Ascending aorta (tissue), 2 donors: ENCODE results near the gene ERICH3. TPM values are rescaled to one million over a fixed set of nuclear protein-coding genes. Genes with fewer than 3 reads are reported as not detected.

Experiments
- DNase-seq, 2 donors: peaks; one replicate each; pipeline ENCODE4 v3.0.0-alpha.2; 2019; ENCODE audit warnings: low spot score in 2 of 2
- H3K27ac ChIP-seq, 2 donors: fragments of 200-600 bp; sonication (generic); one replicate each; pipeline ENCODE4 v1.5.1; 2016 to 2017; ENCODE audit warnings: mild to moderate bottlenecking in 1 of 2
- H3K27me3 ChIP-seq: fragments of 200-600 bp; sonication (generic); one replicate; pipeline ENCODE4 v1.5.1; 2017
- H3K36me3 ChIP-seq, 2 donors: fragments of 200-600 bp; sonication (generic); one replicate each; pipeline ENCODE4 v1.5.1; 2016
- H3K4me1 ChIP-seq, 2 donors: fragments of 200-600 bp; sonication (generic); one replicate each; pipeline ENCODE4 v1.5.1; 2016 to 2017; ENCODE audit warnings: mild to moderate bottlenecking in 1 of 2
- H3K4me3 ChIP-seq, 2 donors: fragments of 200-600 bp; sonication (generic); one replicate each; pipeline ENCODE4 v1.5.1; 2016 to 2017; ENCODE audit warnings: mild to moderate bottlenecking in 1 of 2
- H3K9me3 ChIP-seq, 2 donors: fragments of 200-600 bp; sonication (generic); one replicate each; pipeline ENCODE4 v1.5.1; 2016
- CTCF ChIP-seq, 3 experiments: fragments of 200-600 bp in 2 of 3; fragments of 450-650 bp in 1 of 3; sonication (generic) in 2 of 3; IDR thresholded peaks; one replicate each; pipeline ENCODE4 v1.5.1; 2016 to 2019; ENCODE audit warnings: antibody characterized with exemption in 3 of 3, mild to moderate bottlenecking in 1 of 3, moderate library complexity in 1 of 3
- intact Hi-C: fragments of 100-400 bp; cut with DNase I; formaldehyde crosslinking; loops from one replicate; pipeline ENCODE4 v1.15.1; 2023
- total RNA-seq: library from RNA; depleted of rRNA; stranded (reverse); fragments of >200 nt; gene quantifications from one replicate; pipeline ENCODE4 v1.1.0, GENCODE V29; 2016

The ERICH3 gene
- total RNA-seq, 1 donor from 2014 or later, result not detected

DNA sequence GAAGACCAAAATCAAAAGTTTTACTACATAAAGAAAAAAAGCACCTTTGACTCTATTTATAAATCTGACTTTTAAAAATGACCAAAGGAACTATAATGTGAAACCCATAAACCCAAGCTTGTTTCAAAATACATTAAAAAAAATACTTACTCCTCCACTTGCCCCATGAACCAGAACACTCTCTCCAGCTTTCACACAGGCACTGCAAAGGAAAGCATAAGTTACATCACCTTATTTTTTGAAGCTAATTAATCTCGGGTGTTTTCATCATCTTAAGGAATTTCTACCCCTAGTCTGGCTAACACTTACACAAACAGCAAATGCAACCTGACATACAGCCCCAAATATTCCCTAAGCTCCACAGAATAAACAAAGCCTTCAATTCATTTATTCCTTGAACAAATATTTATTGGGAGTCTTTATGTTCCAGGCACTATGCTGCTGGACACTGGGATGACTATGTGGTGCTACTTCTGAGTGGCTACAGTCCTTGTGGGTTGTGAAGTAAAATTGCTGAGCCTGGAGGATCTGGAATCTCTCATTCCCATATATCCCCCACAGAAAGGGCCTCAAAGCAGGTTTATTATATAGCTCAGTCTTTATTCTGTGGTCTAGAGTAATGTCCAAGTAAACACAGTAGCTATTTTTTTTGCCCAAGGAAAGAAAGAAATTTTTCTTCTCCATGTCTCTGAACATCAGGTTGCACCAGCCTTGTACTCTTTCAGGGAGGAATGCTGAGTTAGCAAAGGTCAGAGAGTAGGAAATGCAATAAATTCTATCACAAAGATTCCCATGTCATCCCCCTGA lies 41.0 kb upstream of the ERICH3 start:
- Histone ChIP-seq H3K4me3 (no peak overlapping the region), H3K36me3 (peaks cover 49 to 71% of the 10 kb centered on the region in 2 donors), H3K4me1 (no peaks in the 10 kb centered on the region), H3K27me3 (no peaks in the 10 kb centered on the region), H3K27ac (no peak overlapping the region), H3K9me3 (no peaks in the 10 kb centered on the region)
- DNase-seq, result no peak
- TF ChIP-seq CTCF (IDR thresholded peaks at IDR 0.05), result no peak
- intact Hi-C loops, result no loop called here

GRCh38 chr1:74713849-74714248 lies 40.3 kb upstream of the ERICH3 start:
- Histone ChIP-seq H3K27ac (no peak overlapping the region), H3K4me3 (no peak overlapping the region), H3K4me1 (no peaks in the 10 kb centered on the region), H3K36me3 (peaks cover 48 to 74% of the 10 kb centered on the region in 2 donors), H3K9me3 (no peaks in the 10 kb centered on the region), H3K27me3 (no peaks in the 10 kb centered on the region)
- no peak for TF ChIP-seq CTCF (IDR thresholded peaks at IDR 0.05)
- intact Hi-C loops, result no loop called here
- no peak for DNase-seq

DNA sequence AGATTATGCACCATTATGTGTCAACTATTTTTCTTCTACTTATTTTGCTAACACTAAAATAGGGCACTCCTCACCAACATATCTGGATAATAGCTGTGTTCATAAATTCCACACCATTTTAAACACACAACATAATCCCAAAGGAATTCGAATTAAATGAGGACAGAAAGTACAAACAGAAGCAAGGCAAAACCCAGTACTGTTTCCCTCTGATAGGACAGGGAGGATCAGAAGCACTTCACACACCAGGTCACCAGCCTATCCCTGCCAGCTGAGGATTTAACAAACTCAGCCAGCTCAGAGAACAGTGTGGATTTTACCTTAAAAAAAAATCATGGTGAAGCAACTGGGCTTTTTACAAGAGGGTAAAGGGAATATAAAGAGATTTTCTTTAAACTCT lies 39.3 kb upstream of the ERICH3 start:
- intact Hi-C loops, result no loop called here
- Histone ChIP-seq H3K4me3 (no peak overlapping the region), H3K4me1 (no peaks in the 10 kb centered on the region), H3K27ac (no peak overlapping the region), H3K9me3 (no peaks in the 10 kb centered on the region), H3K36me3 (peaks cover 52 to 74% of the 10 kb centered on the region in 2 donors), H3K27me3 (no peaks in the 10 kb centered on the region)
- no peak for TF ChIP-seq CTCF (IDR thresholded peaks at IDR 0.05)
- no peak for DNase-seq

DNA sequence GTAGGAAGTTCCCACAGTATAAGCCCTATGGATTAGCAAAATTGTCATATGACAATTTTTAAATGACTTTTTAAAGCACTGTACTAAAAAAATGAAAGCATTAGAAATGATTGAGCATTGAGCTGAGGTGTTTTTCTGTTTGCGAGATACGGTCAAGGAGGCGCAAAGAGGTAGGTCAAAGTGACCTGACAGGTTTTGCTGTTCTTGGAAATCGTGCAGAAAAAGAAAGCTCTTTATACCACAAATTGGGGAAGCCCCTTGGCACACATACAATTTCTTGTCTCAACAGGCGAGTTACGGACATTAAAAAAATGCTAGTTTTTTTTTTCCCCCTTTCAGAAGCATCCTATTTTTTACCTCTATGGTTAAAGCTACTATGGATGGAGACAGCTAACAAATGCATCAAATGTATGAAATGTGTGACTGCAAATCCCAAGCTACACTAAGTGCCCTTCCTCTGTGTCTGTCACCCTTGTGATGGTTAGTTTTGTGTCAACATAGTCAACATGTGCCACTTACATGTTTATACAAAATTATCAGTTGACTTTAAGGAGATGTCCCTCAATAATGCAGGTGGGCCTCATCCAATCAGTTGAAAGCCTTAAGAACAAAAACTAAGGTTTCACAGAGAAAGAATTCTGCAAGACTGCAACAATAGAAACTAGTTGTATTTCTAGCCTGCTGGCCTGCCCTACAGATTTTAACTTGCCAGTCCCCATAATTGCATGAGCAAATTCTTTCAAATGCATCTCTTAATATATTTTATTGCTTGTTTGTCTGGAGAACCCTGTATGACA lies 30.0 kb upstream of the ERICH3 start:
- H3K4me1 ChIP-seq, result no peaks in the 10 kb centered on the region
- no peaks in the 10 kb centered on the region for H3K9me3 ChIP-seq
- DNase-seq, result no peak
- TF ChIP-seq CTCF (IDR thresholded peaks at IDR 0.05), result no peak
- no peaks in the 10 kb centered on the region for H3K27me3 ChIP-seq
- peaks cover 34 to 60% of the 10 kb centered on the region in 2 donors for H3K36me3 ChIP-seq
- H3K4me3 ChIP-seq, result no peak overlapping the region
- no peak overlapping the region for H3K27ac ChIP-seq
- intact Hi-C loops, result no loop called here

- no peak overlapping the region for H3K27ac ChIP-seq
- intact Hi-C loops, result no loop called here
- no peak overlapping the region for H3K4me3 ChIP-seq
Observed at GRCh38 chr1:74699331-74699730, 25.7 kb upstream of the ERICH3 start.

More at GRCh38 chr1:74699331-74699730, 25.7 kb upstream of the ERICH3 start:
- H3K27me3 ChIP-seq, result no peaks in the 10 kb centered on the region
- DNase-seq, result no peak
- H3K9me3 ChIP-seq, result no peaks in the 10 kb centered on the region
- TF ChIP-seq CTCF (IDR thresholded peaks at IDR 0.05), result no peak
- H3K36me3 ChIP-seq, result peaks cover 13 to 20% of the 10 kb centered on the region in 2 donors
- no peaks in the 10 kb centered on the region for H3K4me1 ChIP-seq
